Measurements from ENCODE around the gene STARD7.

- TF ChIP-seq EZH2 (optimal IDR thresholded peaks at IDR 0.05; ENCODE audit: low read depth, low read length) = no peak
- TF ChIP-seq CTCF (IDR thresholded peaks at IDR 0.05; ENCODE audit: low read length) = no peak
- TF ChIP-seq EZH2phosphoT487 (IDR thresholded peaks at IDR 0.05; ENCODE audit: low read length) = no peak
Observed at GRCh38 chr2:96209729-96210085, 1.1 kb upstream of the STARD7 start.

Data from MM.1S (cell line).